NCI-H187 treated with DMSO at 0.1 percent for 48 hours (cell line): ENCODE data around the gene TIMM22.
"Not testable (repeated sequence)": the region's sequence is repeated elsewhere in the genome, so short reads cannot be mapped to it uniquely, and the experiment has no call there.

Source experiments
- DNase-seq: peaks from one replicate; lab custom pipeline; 2025; lab: John Stamatoyannopoulos, UW

TIMM22 gene

DNA sequence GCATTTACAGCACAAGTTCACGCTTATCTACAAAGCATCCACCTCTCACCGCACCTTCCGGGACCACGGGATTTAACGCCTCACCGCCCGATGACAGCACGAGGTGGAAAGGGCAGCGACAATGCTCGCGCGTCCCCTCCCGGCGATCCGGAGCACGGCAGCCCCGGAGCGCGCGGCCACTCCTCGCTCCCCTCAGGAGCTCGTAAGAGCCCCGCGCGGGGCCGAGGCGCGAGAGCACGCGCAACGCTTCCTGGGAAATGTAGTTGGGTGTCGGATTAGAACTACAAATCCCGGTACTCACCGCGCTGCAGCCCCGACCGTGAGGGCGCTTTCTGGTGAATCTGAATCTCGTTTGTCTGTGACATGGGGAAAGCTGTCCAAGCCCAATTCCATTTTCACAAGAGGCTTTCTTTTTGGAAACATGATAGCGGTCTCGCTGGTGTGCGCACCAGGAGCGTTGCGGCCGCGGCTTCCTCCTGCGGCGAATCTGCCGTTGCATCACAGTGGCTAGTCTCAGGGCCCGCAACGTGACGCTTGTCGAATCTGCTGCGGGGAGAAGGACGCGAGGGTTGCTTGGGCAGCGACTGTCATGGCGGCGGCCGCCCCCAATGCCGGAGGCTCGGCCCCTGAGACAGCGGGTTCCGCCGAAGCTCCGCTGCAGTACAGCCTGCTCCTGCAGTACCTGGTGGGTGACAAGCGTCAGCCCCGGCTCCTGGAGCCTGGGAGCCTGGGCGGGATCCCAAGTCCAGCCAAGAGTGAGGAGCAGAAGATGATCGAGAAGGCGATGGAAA is at the start of gene TIMM22:
TIMM22 (plus strand) TSS at position 576 of the 791 bp plus-strand sequence; CDS start at position 590, 14 bp downstream.
- peak; percentile 41 for DNase-seq

DNA sequence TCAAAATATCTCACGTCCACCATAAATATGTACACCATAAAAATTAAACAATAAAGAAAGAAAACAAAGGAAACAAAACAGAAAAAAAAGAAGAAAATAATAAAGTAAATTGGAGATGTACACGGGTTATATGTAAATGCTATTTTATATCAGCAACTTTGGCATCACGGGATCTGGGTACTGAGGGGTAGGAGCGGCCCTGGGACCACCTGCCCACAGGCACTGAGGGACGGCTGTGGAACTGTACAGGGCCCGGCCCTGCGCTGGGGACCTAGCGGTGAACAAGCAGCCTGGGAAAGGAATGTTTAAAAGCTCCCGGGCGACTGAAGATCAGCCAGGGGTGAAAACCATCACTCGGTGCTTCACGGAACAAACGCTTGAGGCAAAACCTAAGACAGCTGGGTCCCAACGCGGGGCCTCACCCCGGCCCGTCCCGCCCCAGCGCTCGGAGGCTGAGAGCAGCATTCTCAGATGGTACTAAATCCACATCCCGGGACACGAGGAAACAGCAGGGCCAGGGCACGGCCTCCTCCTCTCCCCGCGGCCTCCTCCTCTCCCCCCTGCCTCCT is 48.6 kb upstream of the TIMM22 start:
- no peak for DNase-seq

DNA sequence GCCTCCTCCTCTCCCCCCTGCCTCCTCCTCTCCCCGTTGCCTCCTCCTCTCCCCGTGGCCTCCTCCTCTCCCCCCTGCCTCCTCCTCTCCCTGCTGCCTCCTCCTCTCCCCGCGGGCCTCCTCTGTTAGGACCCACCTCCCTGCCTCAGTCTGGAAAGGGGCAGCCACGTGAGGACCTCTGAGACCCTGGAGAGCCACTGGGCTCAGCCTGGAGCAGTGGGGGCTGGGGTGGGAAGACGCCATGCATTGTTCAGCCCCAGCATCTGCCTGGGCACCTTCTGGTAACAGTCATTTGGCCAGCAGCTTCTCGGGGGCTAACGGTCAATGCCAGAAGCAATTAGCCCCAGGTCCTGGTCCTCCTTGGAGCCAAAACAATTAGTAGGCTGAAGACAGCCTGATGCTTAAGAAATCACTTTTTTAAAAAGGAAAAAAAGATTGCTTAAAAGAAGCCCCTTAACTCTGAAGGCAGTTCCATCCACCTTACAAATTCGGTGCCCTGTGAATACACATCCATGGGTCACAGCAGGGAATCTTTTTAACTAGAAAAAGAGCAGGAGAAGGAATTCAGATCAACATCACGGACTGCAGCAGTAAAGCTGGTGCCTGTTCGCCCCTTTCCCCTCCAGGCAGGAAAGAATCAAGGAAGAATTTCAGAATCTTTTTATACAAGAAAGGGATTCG is 47.2 kb upstream of the TIMM22 start:
- DNase-seq, result no peak

GRCh38 chr17:951325-952132 is 45.4 kb upstream of the TIMM22 start:
- DNase-seq, result no peak

DNA sequence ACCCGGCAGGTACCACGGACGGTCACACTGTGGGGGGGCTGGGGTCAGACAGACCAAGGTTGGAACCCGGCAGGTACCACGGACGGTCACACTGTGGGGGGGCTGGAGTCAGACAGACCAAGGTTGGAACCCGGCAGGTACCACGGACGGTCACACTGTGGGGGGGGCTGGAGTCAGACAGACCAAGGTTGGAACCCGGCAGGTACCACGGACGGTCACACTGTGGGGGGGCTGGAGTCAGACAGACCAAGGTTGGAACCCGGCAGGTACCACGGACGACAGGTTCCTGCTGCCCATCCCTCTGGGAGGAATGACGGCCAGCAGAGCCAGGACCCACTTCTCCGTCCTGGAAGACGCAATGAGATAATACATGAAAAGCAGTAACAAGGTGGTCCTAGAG is 44.3 kb upstream of the TIMM22 start:
- DNase-seq, result not testable (repeated sequence)

- no peak for DNase-seq
These were observed 43.2 kb upstream of the TIMM22 start for GRCh38 chr17:953767-954166.

- DNase-seq, result no peak
These were observed 42.3 kb upstream of the TIMM22 start for GRCh38 chr17:954431-955164.

DNA sequence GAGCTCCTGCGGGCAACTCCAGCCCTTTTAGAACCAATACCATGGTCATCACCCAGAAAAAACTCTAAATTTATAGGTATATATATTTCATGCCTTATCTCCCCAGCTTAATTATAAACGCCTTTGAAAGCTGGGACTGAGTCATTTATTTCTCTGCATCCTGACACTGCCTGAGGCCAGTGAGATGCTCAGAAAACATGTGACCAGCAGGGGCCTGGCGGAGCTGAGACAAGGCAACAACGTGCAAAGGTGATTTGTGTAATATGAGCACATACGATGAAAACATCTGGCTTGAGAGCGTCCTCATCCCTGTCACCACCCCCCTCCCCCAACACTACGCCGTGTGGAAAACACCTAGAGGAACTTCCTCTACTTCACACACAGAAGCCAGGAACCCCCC is 40.0 kb upstream of the TIMM22 start:
- no peak for DNase-seq

- no peak for DNase-seq
These were observed 39.0 kb upstream of the TIMM22 start for GRCh38 chr17:957856-958421.

DNA sequence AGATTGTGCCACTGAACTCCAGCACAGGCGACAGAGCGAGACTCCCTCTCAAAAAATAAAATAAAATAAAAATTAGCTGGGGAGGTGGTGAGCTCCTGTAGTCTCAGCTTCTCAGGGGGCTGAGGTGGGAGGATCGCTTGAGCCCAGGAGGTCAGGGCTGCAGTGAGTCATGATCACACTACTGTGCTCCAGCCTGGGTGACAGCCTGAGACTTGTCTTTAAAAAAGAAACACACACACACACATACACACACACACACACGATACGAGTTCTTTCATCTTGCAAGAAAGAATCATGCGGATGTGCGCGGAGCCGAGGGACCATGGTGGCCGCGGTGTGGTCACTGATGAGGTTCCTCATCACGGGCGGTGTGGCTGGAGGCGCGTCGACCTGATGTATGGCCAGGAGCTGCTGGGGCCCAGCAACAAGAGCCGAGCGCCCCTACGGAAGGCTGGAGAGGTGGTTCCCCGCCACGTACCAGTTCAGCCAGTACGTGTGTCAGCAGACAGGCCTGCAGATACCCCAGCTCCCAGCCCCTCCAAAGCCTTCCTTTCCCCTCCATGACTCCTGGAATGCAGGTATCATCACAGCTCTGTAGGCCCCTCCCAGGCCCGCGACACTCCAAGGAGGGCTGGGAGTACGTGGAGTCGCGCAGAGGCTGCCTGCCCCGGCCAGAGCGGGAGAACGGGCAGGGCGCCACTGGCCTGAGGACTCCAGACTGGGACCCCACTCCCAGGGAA is 38.0 kb upstream of the TIMM22 start:
- no peak for DNase-seq

- no peak for DNase-seq
These were observed 34.8 kb upstream of the TIMM22 start for GRCh38 chr17:962166-962565.

DNA sequence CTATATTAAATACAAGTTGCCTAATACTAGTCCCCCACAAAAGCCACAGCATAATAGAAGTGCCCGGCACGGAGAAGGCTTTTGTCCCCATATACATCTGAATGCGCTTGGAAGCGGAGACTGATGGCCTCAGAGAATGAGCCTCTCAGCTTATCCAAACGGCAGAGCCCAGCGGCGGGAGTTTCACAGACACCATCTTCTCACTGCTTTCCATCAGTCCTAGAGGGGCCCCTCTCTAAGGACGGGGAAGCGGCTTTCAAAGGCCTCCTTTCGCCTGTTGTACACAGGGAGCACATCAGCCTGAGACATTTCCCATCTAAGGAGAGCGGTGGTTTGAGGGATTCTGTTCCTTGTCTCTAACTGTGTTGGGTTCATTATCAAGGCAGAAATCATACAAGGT is 34.3 kb upstream of the TIMM22 start:
- DNase-seq, result no peak

- no peak for DNase-seq
These were observed 32.1 kb upstream of the TIMM22 start for GRCh38 chr17:964876-965275.

DNA sequence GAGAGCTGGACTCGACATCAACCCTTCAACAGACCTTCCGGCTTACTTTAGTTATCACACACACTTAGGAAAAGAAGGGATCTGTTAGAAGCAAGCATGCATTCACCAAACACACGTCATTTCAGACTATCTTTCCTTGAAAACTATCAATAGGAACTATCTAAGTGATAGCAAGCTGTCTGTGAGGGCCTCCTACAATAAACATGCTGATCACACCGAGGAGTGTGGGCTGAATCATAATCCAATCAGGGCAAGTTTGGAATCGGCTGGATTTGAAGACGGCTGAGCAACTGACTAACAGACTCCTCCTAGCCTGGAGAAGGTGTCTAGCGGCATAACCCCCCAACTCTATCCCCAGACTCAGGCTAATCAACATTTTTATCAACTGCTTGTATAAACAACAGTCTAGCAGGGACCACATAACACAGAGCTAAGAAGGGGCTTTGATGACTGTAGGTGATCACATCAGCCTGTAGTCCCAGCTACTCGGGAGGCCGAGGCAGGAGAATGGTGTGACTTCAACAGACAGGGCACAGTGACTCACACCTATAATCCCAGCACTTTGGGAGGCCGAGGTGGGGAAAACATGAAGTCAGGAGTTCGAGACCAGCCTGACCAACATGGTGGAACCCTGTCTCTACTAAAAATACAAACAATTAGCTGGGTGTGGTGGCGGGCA is 31.5 kb upstream of the TIMM22 start:
- no peak for DNase-seq

DNA sequence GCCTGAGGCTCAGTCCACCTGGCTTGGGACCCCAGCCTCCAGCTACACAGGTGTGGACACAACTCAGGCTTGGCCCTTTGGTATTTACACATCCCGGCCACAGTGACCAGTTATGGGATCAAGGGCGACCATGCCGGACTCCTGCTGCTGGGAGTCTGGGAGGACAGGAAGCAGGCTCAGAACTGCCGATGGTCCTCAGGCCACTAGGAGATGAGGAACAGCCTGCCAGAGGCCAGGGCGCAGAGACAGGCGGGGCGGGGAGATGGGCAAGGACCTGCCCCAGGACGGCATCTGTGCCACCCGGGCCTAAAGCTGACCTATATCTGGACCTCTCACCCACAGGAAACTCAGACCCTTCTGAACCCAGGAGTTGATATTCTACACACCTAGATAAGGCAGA is 29.8 kb upstream of the TIMM22 start:
- DNase-seq, result no peak

- no peak for DNase-seq
These were observed 27.9 kb upstream of the TIMM22 start for GRCh38 chr17:968812-969730.

DNA sequence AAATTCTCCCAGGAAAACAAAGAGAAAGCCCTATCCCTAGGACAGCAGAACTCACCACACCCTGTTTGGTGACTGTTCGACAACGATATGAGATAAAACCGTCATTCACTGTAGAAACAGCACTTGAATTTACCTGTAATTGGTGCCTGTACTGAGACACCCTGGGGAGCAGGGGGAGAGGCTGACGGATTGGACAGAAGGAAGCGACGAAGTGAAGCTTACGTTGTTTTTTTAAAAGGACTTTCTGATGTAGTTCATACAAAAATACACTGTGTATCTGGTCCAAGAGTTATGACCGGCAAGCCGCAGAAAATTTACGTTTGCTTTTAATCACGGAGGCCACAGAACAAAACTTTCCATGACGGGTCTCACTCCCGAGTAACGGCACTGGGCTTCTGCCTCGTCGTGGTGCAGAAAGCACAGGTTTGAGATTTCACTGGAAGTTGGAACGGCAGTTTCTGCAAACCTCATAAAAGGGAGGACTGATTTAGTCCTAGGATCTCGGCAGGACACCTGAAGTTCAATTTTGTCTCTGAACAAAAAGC is 27.0 kb upstream of the TIMM22 start:
- DNase-seq, result no peak

- DNase-seq, result no peak
These were observed 26.6 kb upstream of the TIMM22 start for GRCh38 chr17:970364-970763.

DNA sequence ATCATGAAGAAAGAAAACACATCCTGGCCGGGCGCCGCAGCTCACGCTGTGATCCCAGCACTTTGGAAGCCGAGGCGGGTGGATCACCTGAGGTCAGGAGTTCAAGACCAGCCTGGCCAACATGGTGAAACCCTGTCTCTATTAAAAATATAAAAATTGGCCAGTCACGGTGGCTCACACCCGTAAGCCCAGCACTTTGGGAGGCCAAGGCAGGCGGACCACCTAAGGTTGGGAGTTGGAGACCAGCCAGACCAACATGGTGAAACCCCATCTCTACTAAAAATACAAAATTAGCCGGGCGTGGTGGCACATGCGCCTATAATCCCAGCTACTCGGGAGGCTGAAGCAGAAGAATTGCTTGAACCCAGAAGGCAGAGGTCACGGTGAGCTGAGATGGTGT is 25.1 kb upstream of the TIMM22 start:
- DNase-seq, result not testable (repeated sequence)
